Caco-2 (cell line): Measurements from ENCODE around the gene TTK. TPM values are rescaled to one million over a fixed set of nuclear protein-coding genes. Genes with fewer than 3 reads are reported as not detected.

Experiments used
- BruUV-seq: library from RNA; stranded (reverse); fragments of 400-500 nt; replicated peaks from 2 replicates; lab custom pipeline; 2021; lab: Mats Ljungman, UMichigan
- CTCF ChIA-PET: fragments of 300-600 bp; sonication (Branson Sonifier 250); formaldehyde crosslinking; loops from one replicate; lab custom pipeline; 2022; ENCODE audit warnings: antibody characterized with exemption; lab: Charles Lee
- POLR2A ChIA-PET: fragments of 300-600 bp; sonication (Branson Sonifier 250); formaldehyde crosslinking; loops from one replicate; lab custom pipeline; 2022; ENCODE audit warnings: antibody characterized with exemption; lab: Charles Lee
- DNase-seq, 2 experiments: peaks; one replicate each; pipeline versions ENCODE4 v3.0.0 to v3.0.0-alpha.2; 2020 to 2022
- H3K27me3 ChIP-seq: replicated peaks from 2 replicates; pipeline ENCODE4 v1.6.0; 2011; ENCODE audit warnings: low read length; ENCODE audit not compliant: control insufficient read depth, insufficient read depth
- H3K36me3 ChIP-seq: 2 replicates; pipeline ENCODE4 v1.5.1; 2011; ENCODE audit warnings: low read length; ENCODE audit not compliant: control insufficient read depth, insufficient read depth
- H3K4me1 ChIP-seq: fragments of 250-450 bp; sonication (Bioruptor Pico); 2 replicates; pipeline ENCODE4 v1.5.1; 2020; ENCODE audit warnings: mild to moderate bottlenecking
- H3K4me3 ChIP-seq: 2 replicates; pipeline ENCODE4 v1.5.1; 2011; ENCODE audit warnings: low read depth, mild to moderate bottlenecking, control low read depth, low read length
- H3K9me3 ChIP-seq: fragments of 250-450 bp; sonication (Bioruptor Pico); 2 replicates; pipeline ENCODE4 v1.5.1; 2020; ENCODE audit warnings: mild to moderate bottlenecking, moderate library complexity
- H3K27ac Mint-ChIP-seq: one replicate; pipeline ENCODE4 v1.8.0; 2022; ENCODE audit warnings: mixed read lengths; ENCODE audit not compliant: unreplicated experiment
- H3K27me3 Mint-ChIP-seq: one replicate; pipeline ENCODE4 v1.8.0; 2022; ENCODE audit warnings: mixed read lengths; ENCODE audit not compliant: insufficient read depth, unreplicated experiment
- H3K36me3 Mint-ChIP-seq: one replicate; pipeline ENCODE4 v1.8.0; 2022; ENCODE audit warnings: mild to moderate bottlenecking, mixed read lengths; ENCODE audit not compliant: insufficient read depth, unreplicated experiment
- H3K4me1 Mint-ChIP-seq: one replicate; pipeline ENCODE4 v1.8.0; 2022; ENCODE audit warnings: low read depth, mixed read lengths; ENCODE audit not compliant: unreplicated experiment
- H3K4me3 Mint-ChIP-seq: one replicate; pipeline ENCODE4 v1.8.0; 2022; ENCODE audit warnings: mild to moderate bottlenecking, moderate library complexity, mixed read lengths; ENCODE audit not compliant: unreplicated experiment
- H3K9me3 Mint-ChIP-seq: one replicate; pipeline ENCODE4 v1.8.0; 2022; ENCODE audit warnings: mixed read lengths; ENCODE audit not compliant: unreplicated experiment
- CTCF ChIP-seq, 2 experiments: fragments of 200-600 bp in 1 of 2; IDR thresholded peaks; 1 replicate in 1 of 2; 2 replicates in 1 of 2; pipeline versions ENCODE4 v1.5.1 to v1.8.0; 2011 to 2022; ENCODE audit warnings: antibody characterized with exemption in 1 of 2, control low read depth in 1 of 2, inconsistent platforms in 1 of 2, low read depth in 1 of 2, low read length in 1 of 2, mild to moderate bottlenecking in 1 of 2, moderate library complexity in 1 of 2; ENCODE audit not compliant: insufficient read depth in 1 of 2, severe bottlenecking in 1 of 2, unreplicated experiment in 1 of 2
- intact Hi-C: fragments of 100-400 bp; cut with micrococcal nuclease; formaldehyde crosslinking; loops from one replicate; pipeline ENCODE4 v1.10.0; 2022; ENCODE audit not compliant: unreplicated experiment
- total RNA-seq: library from RNA; stranded (reverse); gene quantifications from 2 replicates; pipeline ENCODE4 v1.2.3, GENCODE V29; 2022

Gene TTK
- total RNA-seq, 1 experiment from 2014 or later = 40.0 TPM

GRCh38 chr6:79997728-79998127, 6.7 kb upstream of the TTK start:
- H3K9me3 Mint-ChIP-seq = peaks cover 8% of the 10 kb centered on the region
- no peak for TF ChIP-seq CTCF (IDR thresholded peaks at IDR 0.05; ENCODE audit: insufficient read depth in 1 of 2, low read depth in 1 of 2, low read length in 1 of 2, severe bottlenecking in 1 of 2, unreplicated experiment in 1 of 2)
- no peaks in the 10 kb centered on the region for H3K27me3 ChIP-seq
- BruUV-seq = no TSS peak
- no peaks in the 10 kb centered on the region for H3K9me3 ChIP-seq
- H3K4me3 Mint-ChIP-seq = no peak overlapping the region
- H3K36me3 ChIP-seq = no peaks in the 10 kb centered on the region
- H3K4me3 ChIP-seq = no peak overlapping the region
- peaks cover under 1% of the 10 kb centered on the region for H3K4me1 Mint-ChIP-seq
- ChIA-PET POLR2A (no interaction called here), CTCF (interaction anchor here (0.5 kb wide), 1 partner anchor 21 kb away, joined by 3 read pairs; no protein-coding TSS in a partner anchor)
- DNase-seq = no peak
- peaks cover 8% of the 10 kb centered on the region for H3K27me3 Mint-ChIP-seq
- no peaks in the 10 kb centered on the region for H3K4me1 ChIP-seq
- intact Hi-C loops = no loop called here
- H3K36me3 Mint-ChIP-seq = no peaks in the 10 kb centered on the region
- H3K27ac Mint-ChIP-seq = no peak overlapping the region

- no peaks in the 10 kb centered on the region for H3K9me3 ChIP-seq
- no peak for DNase-seq
- peaks cover 5% of the 10 kb centered on the region for H3K27me3 Mint-ChIP-seq
- intact Hi-C loops = loop anchor here (5.0 kb wide), 1 partner anchor 106 kb away; the partner anchor contains the start of gene BCKDHB
- no peaks in the 10 kb centered on the region for H3K36me3 ChIP-seq
- BruUV-seq = no TSS peak
- no peak overlapping the region for H3K4me3 Mint-ChIP-seq
- peaks cover 11% of the 10 kb centered on the region; the same call in 1 of the 2 replicates for H3K4me1 ChIP-seq
- POLR2A ChIA-PET = no interaction called here
- H3K36me3 Mint-ChIP-seq = peaks cover 11% of the 10 kb centered on the region
- TF ChIP-seq CTCF (IDR thresholded peaks at IDR 0.05; ENCODE audit: insufficient read depth in 1 of 2, low read depth in 1 of 2, low read length in 1 of 2, severe bottlenecking in 1 of 2, unreplicated experiment in 1 of 2) = no peak
- peaks cover 9% of the 10 kb centered on the region for H3K4me1 Mint-ChIP-seq
- peaks cover 8% of the 10 kb centered on the region for H3K9me3 Mint-ChIP-seq
- CTCF ChIA-PET = no interaction called here
- H3K27ac Mint-ChIP-seq = no peak overlapping the region
- no peak overlapping the region for H3K4me3 ChIP-seq
- no peaks in the 10 kb centered on the region for H3K27me3 ChIP-seq
Observed at GRCh38 chr6:80001337-80001736, 3.1 kb upstream of the TTK start.

GRCh38 chr6:80003826-80004172, 650 bp upstream of the TTK start:
- CTCF ChIA-PET = interaction anchor here (1.5 to 1.6 kb wide), 2 partner anchors 54 to 58 kb away, joined by 4 to 5 read pairs; no protein-coding TSS in a partner anchor
- Histone ChIP-seq H3K4me1 (peaks cover 12% of the 10 kb centered on the region; the same call in 1 of the 2 replicates), H3K4me3 (peak overlapping the region; percentile 93), H3K27me3 (no peaks in the 10 kb centered on the region), H3K9me3 (no peaks in the 10 kb centered on the region), H3K36me3 (no peaks in the 10 kb centered on the region)
- Mint-ChIP-seq H3K27me3 (no peaks in the 10 kb centered on the region), H3K9me3 (no peaks in the 10 kb centered on the region), H3K27ac (peak overlapping the region; percentile 75), H3K36me3 (peaks cover 28% of the 10 kb centered on the region), H3K4me1 (peaks cover 9% of the 10 kb centered on the region), H3K4me3 (peak overlapping the region; percentile 86)
- POLR2A ChIA-PET = interaction anchor here (1.5 to 1.6 kb wide), 2 partner anchors 17 to 102 kb away, joined by 5 to 6 read pairs; partner anchors contain the start of gene BCKDHB
- TF ChIP-seq CTCF (IDR thresholded peaks at IDR 0.05; ENCODE audit: insufficient read depth in 1 of 2, low read depth in 1 of 2, low read length in 1 of 2, severe bottlenecking in 1 of 2, unreplicated experiment in 1 of 2) = no peak
- intact Hi-C loops = loop anchor here (1.0 to 5.0 kb wide), 3 partner anchors 55 to 104 kb away; partner anchors contain the start of gene BCKDHB
- TSS peak; percentile 97 for BruUV-seq
- no peak for DNase-seq
